GM10248 (cell line): Measurements from ENCODE around the gene UBE2E1.

ENCODE experiments used
- CTCF ChIA-PET: fragments of 300-600 bp; sonication (Branson Sonifier 250); formaldehyde crosslinking; extraction: SDS; loops from one replicate; lab custom pipeline; 2021; ENCODE audit warnings: antibody characterized with exemption; lab: Yijun Ruan, JAX
- POLR2A ChIA-PET: fragments of 350-650 bp; sonication (Branson Sonifier 250); formaldehyde crosslinking; extraction: SDS; loops from one replicate; lab custom pipeline; 2020; ENCODE audit warnings: antibody characterized with exemption; lab: Yijun Ruan, JAX
- DNase-seq: peaks from one replicate; pipeline ENCODE4 v3.0.0; 2012; ENCODE audit errors: extremely low spot score
- CTCF ChIP-seq: IDR thresholded peaks from 2 replicates; pipeline ENCODE4 v1.5.1; 2012; ENCODE audit warnings: mild to moderate bottlenecking, low read depth; ENCODE audit errors: extremely low read depth, missing control alignments, control extremely low read depth

Gene UBE2E1

GRCh38 chr3:23821858-23822257 is 16.1 kb downstream of the UBE2E1 start:
- DNase-seq = no peak
- ChIA-PET POLR2A (no interaction called here), CTCF (interaction anchor here (2.4 to 3.1 kb wide), 2 partner anchors 8 to 12 kb away, joined by 6 to 8 read pairs; no protein-coding TSS in a partner anchor)
- no peak for TF ChIP-seq CTCF

- POLR2A ChIA-PET = no interaction called here
- no peak for DNase-seq
- no peak for TF ChIP-seq CTCF
- CTCF ChIA-PET = interaction anchor here (2.4 kb wide), 1 partner anchor 12 kb away, joined by 6 read pairs; no protein-coding TSS in a partner anchor
Observed at GRCh38 chr3:23822559-23822958, 16.8 kb downstream of the UBE2E1 start.

- ChIA-PET CTCF (interaction anchor here (1.1 to 1.3 kb wide), 2 partner anchors 10 to 12 kb away, joined by 3 read pairs; no protein-coding TSS in a partner anchor), POLR2A (no interaction called here)
- no peak for DNase-seq
- TF ChIP-seq CTCF = no peak
Observed at GRCh38 chr3:23823620-23824019, 17.9 kb downstream of the UBE2E1 start.

GRCh38 chr3:23824699-23825444 is 19.1 kb downstream of the UBE2E1 start:
- ChIA-PET CTCF (interaction anchor here (1.1 to 3.2 kb wide), 3 partner anchors 9 to 15 kb away, joined by 3 to 18 read pairs (median 3); no protein-coding TSS in a partner anchor), POLR2A (interaction anchor here (0.7 kb wide), 1 partner anchor 11 kb away, joined by 3 read pairs; no protein-coding TSS in a partner anchor)
- no peak for TF ChIP-seq CTCF
- no peak for DNase-seq

- CTCF ChIA-PET = interaction anchor here (1.1 to 3.2 kb wide), 3 partner anchors 9 to 16 kb away, joined by 3 to 18 read pairs (median 6); no protein-coding TSS in a partner anchor
- no peak for TF ChIP-seq CTCF
- POLR2A ChIA-PET = no interaction called here
- no peak for DNase-seq
Observed at GRCh38 chr3:23825802-23826201, 20.0 kb downstream of the UBE2E1 start.

- ChIA-PET POLR2A (no interaction called here), CTCF (interaction anchor here (1.0 to 3.2 kb wide), 6 partner anchors 10 to 50 kb away, joined by 3 to 18 read pairs (median 4); no protein-coding TSS in a partner anchor)
- no peak for DNase-seq
- no peak for TF ChIP-seq CTCF
Observed at GRCh38 chr3:23826382-23827064, 20.8 kb downstream of the UBE2E1 start.
